Astrocyte (in vitro differentiated cells and primary cell): ENCODE measurements around the gene CD247.

Experiments
- CTCF ChIP-seq: IDR thresholded peaks from 2 replicates; pipeline ENCODE4 v1.5.1; 2011; ENCODE audit warnings: low read depth, mild to moderate bottlenecking, inconsistent platforms, low read length, moderate library complexity; ENCODE audit not compliant: insufficient read depth
- EZH2 ChIP-seq: IDR thresholded peaks from 2 replicates; pipeline ENCODE4 v1.6.1; 2012; ENCODE audit warnings: mild to moderate bottlenecking, low read length, inconsistent platforms; ENCODE audit not compliant: insufficient read depth

GRCh38 chr1:167515893-167516321 lies 2.4 kb downstream of the CD247 start:
- TF ChIP-seq CTCF (no peak), EZH2 (no peak)
